ENCODE results near the gene UFD1.

The UFD1 gene

DNA sequence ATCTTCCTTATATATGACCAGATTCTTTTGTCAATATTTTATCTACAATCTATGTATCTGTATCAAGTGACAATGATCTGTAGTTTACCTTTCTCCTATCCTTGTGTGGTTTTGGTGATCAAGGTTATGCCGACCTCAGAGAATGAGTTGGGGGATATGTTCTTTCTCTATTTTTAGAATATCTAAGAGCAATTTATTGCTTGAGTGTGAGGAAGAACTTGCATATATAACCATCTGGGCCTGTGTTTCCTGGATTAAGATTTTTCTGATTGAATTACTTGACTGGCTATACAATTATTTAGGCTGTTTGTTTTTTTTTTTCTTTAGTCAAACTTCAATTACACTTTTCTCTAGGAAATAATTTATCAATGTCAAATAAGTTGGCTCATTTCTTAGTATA is 17.5 kb downstream of the UFD1 start:
- Histone ChIP-seq H3K36me3 (ENCODE audit: insufficient read depth, low read length) (peaks cover 60% of the 10 kb centered on the region), H3K9me3 (ENCODE audit: low read depth, low read length) (no peaks in the 10 kb centered on the region), H3K9ac (ENCODE audit: insufficient read length) (no peak overlapping the region), H3K27ac (no peak overlapping the region), H3K4me3 (no peak overlapping the region)
- TF ChIP-seq EZH2 (IDR thresholded peaks at IDR 0.05) = no peak
- no peak for TF ChIP-seq POLR2AphosphoS5 (IDR thresholded peaks at IDR 0.05; ENCODE audit: borderline replicate concordance, low read depth, low read length)
- no peak for TF ChIP-seq FOXP2 (optimal IDR thresholded peaks at IDR 0.05; ENCODE audit: control extremely low read depth, extremely low read length, insufficient read depth)
- DNase-seq (ENCODE audit: low read depth, low spot score) = no peak

GRCh38 chr22:19460036-19460435 is 19.0 kb downstream of the UFD1 start:
- H3K27ac ChIP-seq = no peak overlapping the region
- H3K9ac ChIP-seq (ENCODE audit: insufficient read length) = no peak overlapping the region
- H3K36me3 ChIP-seq (ENCODE audit: insufficient read depth, low read length) = peaks cover 60% of the 10 kb centered on the region
- TF ChIP-seq EZH2 (IDR thresholded peaks at IDR 0.05) = no peak
- TF ChIP-seq FOXP2 (optimal IDR thresholded peaks at IDR 0.05; ENCODE audit: control extremely low read depth, extremely low read length, insufficient read depth) = no peak
- TF ChIP-seq POLR2AphosphoS5 (IDR thresholded peaks at IDR 0.05; ENCODE audit: borderline replicate concordance, low read depth, low read length) = no peak
- no peak for DNase-seq (ENCODE audit: low read depth, low spot score)
- H3K9me3 ChIP-seq (ENCODE audit: low read depth, low read length) = no peaks in the 10 kb centered on the region
- H3K4me3 ChIP-seq = no peak overlapping the region

GRCh38 chr22:19457828-19458428 is 21.1 kb downstream of the UFD1 start:
- TF ChIP-seq POLR2AphosphoS5 (IDR thresholded peaks at IDR 0.05; ENCODE audit: borderline replicate concordance, low read depth, low read length) = no peak
- no peak for TF ChIP-seq FOXP2 (optimal IDR thresholded peaks at IDR 0.05; ENCODE audit: control extremely low read depth, extremely low read length, insufficient read depth)
- TF ChIP-seq EZH2 (IDR thresholded peaks at IDR 0.05) = no peak
- Histone ChIP-seq H3K36me3 (ENCODE audit: insufficient read depth, low read length) (peaks cover 59% of the 10 kb centered on the region), H3K9ac (ENCODE audit: insufficient read length) (no peak overlapping the region), H3K4me3 (no peak overlapping the region), H3K27ac (no peak overlapping the region), H3K9me3 (ENCODE audit: low read depth, low read length) (no peaks in the 10 kb centered on the region)
- no peak for DNase-seq (ENCODE audit: low read depth, low spot score)

DNA sequence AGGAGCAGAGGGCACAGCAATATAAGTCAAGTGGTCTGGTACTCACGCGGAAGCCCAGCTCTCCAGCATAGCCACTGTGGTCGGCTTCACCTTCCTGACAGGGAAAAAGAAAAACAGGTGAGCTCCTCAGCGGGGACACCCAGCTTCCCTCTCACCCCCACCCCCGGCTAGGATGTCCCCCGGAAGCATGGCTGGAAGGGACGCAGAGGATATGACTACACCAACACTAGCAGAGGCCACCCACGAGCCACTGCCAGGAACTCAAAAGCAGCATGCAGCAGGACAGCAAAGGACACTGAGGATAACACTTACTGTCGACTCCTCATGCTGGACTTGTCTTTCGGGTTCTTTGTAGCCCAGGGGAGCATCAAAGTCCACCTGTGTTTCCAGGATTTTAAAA is 22.5 kb downstream of the UFD1 start:
- DNase-seq (ENCODE audit: low read depth, low spot score) = no peak
- Histone ChIP-seq H3K4me3 (no peak overlapping the region), H3K9ac (ENCODE audit: insufficient read length) (no peak overlapping the region), H3K36me3 (ENCODE audit: insufficient read depth, low read length) (peaks cover 56% of the 10 kb centered on the region), H3K9me3 (ENCODE audit: low read depth, low read length) (no peaks in the 10 kb centered on the region), H3K27ac (no peak overlapping the region)
- TF ChIP-seq FOXP2 (optimal IDR thresholded peaks at IDR 0.05; ENCODE audit: control extremely low read depth, extremely low read length, insufficient read depth) = no peak
- TF ChIP-seq EZH2 (IDR thresholded peaks at IDR 0.05) = no peak
- TF ChIP-seq POLR2AphosphoS5 (IDR thresholded peaks at IDR 0.05; ENCODE audit: borderline replicate concordance, low read depth, low read length) = no peak

- Histone ChIP-seq H3K9me3 (ENCODE audit: low read depth, low read length) (no peaks in the 10 kb centered on the region), H3K4me3 (no peak overlapping the region), H3K27ac (no peak overlapping the region), H3K9ac (ENCODE audit: insufficient read length) (no peak overlapping the region), H3K36me3 (ENCODE audit: insufficient read depth, low read length) (peaks cover 51% of the 10 kb centered on the region)
- DNase-seq (ENCODE audit: low read depth, low spot score) = no peak
- no peak for TF ChIP-seq EZH2 (IDR thresholded peaks at IDR 0.05)
- no peak for TF ChIP-seq FOXP2 (optimal IDR thresholded peaks at IDR 0.05; ENCODE audit: control extremely low read depth, extremely low read length, insufficient read depth)
Measured at GRCh38 chr22:19455585-19456370, 23.2 kb downstream of the UFD1 start.

DNA sequence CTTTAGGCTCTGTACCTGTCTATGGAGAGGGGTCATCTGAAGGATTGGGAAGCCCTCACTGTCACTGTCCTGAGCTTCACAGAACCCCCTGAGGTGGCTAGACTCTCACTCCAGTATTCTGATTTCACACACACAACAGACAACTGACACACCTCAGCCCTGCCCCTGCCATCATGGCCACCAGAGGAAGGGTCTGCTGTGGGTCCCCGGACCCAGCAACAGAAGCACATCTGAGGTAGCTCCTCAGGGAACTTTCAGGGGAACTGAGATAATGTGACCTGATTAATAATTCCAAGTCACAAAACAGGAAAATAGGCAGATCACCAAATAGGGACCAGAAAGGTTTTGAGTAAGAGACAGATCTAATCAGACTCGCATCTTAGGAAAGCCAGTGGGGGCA is 24.0 kb downstream of the UFD1 start:
- H3K36me3 ChIP-seq (ENCODE audit: insufficient read depth, low read length) = peaks cover 51% of the 10 kb centered on the region
- no peaks in the 10 kb centered on the region for H3K9me3 ChIP-seq (ENCODE audit: low read depth, low read length)
- TF ChIP-seq EZH2 (IDR thresholded peaks at IDR 0.05) = no peak
- no peak for TF ChIP-seq POLR2AphosphoS5 (IDR thresholded peaks at IDR 0.05; ENCODE audit: borderline replicate concordance, low read depth, low read length)
- TF ChIP-seq FOXP2 (optimal IDR thresholded peaks at IDR 0.05; ENCODE audit: control extremely low read depth, extremely low read length, insufficient read depth) = no peak
- no peak overlapping the region for H3K9ac ChIP-seq (ENCODE audit: insufficient read length)
- H3K27ac ChIP-seq = no peak overlapping the region
- DNase-seq (ENCODE audit: low read depth, low spot score) = no peak
- H3K4me3 ChIP-seq = no peak overlapping the region

- no peaks in the 10 kb centered on the region for H3K9me3 ChIP-seq (ENCODE audit: low read depth, low read length)
- H3K9ac ChIP-seq (ENCODE audit: insufficient read length) = no peak overlapping the region
- H3K27ac ChIP-seq = no peak overlapping the region
- H3K36me3 ChIP-seq (ENCODE audit: insufficient read depth, low read length) = peaks cover 56% of the 10 kb centered on the region
- TF ChIP-seq EZH2 (IDR thresholded peaks at IDR 0.05) (no peak), FOXP2 (optimal IDR thresholded peaks at IDR 0.05; ENCODE audit: control extremely low read depth, extremely low read length, insufficient read depth) (no peak), POLR2AphosphoS5 (IDR thresholded peaks at IDR 0.05; ENCODE audit: borderline replicate concordance, low read depth, low read length) (no peak)
- no peak overlapping the region for H3K4me3 ChIP-seq
- no peak for DNase-seq (ENCODE audit: low read depth, low spot score)
Measured at GRCh38 chr22:19454156-19454555, 24.8 kb downstream of the UFD1 start.

DNA sequence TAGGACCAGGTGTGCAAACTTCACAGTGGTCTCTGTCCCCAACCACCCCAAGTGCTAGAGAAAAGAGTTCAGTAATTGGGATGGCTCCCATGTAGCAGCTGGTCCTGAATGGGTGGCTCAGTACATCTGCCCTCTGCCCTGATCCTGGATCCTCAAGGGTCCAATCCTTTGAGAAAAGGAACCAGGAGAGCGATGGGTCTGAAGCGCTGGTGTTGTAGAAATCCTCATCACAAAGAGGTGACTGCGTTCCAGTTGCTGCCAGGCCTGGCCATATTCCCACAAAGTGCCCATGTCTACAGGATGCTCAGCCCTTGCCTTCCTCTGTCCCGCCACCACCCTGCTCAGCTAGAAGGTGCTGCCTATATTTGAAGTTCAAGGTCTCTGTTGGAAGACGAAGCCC is 25.3 kb downstream of the UFD1 start:
- H3K36me3 ChIP-seq (ENCODE audit: insufficient read depth, low read length) = peaks cover 59% of the 10 kb centered on the region
- DNase-seq (ENCODE audit: low read depth, low spot score) = no peak
- H3K27ac ChIP-seq = no peak overlapping the region
- no peak overlapping the region for H3K4me3 ChIP-seq
- TF ChIP-seq POLR2AphosphoS5 (IDR thresholded peaks at IDR 0.05; ENCODE audit: borderline replicate concordance, low read depth, low read length) = no peak
- no peak for TF ChIP-seq EZH2 (IDR thresholded peaks at IDR 0.05)
- TF ChIP-seq FOXP2 (optimal IDR thresholded peaks at IDR 0.05; ENCODE audit: control extremely low read depth, extremely low read length, insufficient read depth) = no peak
- no peaks in the 10 kb centered on the region for H3K9me3 ChIP-seq (ENCODE audit: low read depth, low read length)
- H3K9ac ChIP-seq (ENCODE audit: insufficient read length) = no peak overlapping the region
